DND-41 (cell line): Measurements from ENCODE around the gene REN.

ENCODE experiments used
- ATAC-seq: fragments of 200-7000 bp; cut with Tn5 transposase; 3 replicates; pipeline ENCODE4 v1.9.1; 2021; ENCODE audit warnings: low read depth; ENCODE audit not compliant: insufficient read depth
- DNase-seq: peaks from one replicate; pipeline ENCODE4 v3.0.0-alpha.2; 2020
- H2AFZ ChIP-seq: 2 replicates; pipeline ENCODE4 v1.6.0; 2012; ENCODE audit warnings: low read depth, low read length
- H3K27ac ChIP-seq: 2 replicates; pipeline ENCODE4 v1.5.1; 2012; ENCODE audit warnings: low read length, inconsistent platforms
- H3K27me3 ChIP-seq: fragments of 200-600 bp; sonication (generic); 2 replicates; pipeline ENCODE4 v1.6.0; 2012; ENCODE audit warnings: low read length, mild to moderate bottlenecking, inconsistent platforms; ENCODE audit not compliant: insufficient read depth, poor library complexity
- H3K36me3 ChIP-seq: 2 replicates; pipeline ENCODE4 v1.5.1; 2012; ENCODE audit warnings: low read length, inconsistent platforms; ENCODE audit not compliant: insufficient read depth
- H3K4me1 ChIP-seq: 2 replicates; pipeline ENCODE4 v1.5.1; 2012; ENCODE audit warnings: mild to moderate bottlenecking, low read length; ENCODE audit not compliant: insufficient read depth
- H3K4me2 ChIP-seq: 2 replicates; pipeline ENCODE4 v1.6.0; 2012; ENCODE audit warnings: mild to moderate bottlenecking, moderate library complexity, low read length, inconsistent platforms; ENCODE audit not compliant: insufficient read depth
- H3K4me3 ChIP-seq, 2 experiments: fragments of 200-600 bp in 1 of 2; shearing (Covaris generic) in 1 of 2; 2 replicates each; pipeline ENCODE4 v1.5.1; 2012 to 2016; ENCODE audit warnings: inconsistent platforms in 2 of 2, low read length in 2 of 2, mild to moderate bottlenecking in 2 of 2, low read depth in 1 of 2, moderate library complexity in 1 of 2
- H3K79me2 ChIP-seq: 2 replicates; pipeline ENCODE4 v1.6.0; 2012; ENCODE audit warnings: low read length, inconsistent platforms; ENCODE audit not compliant: insufficient read depth
- H3K9ac ChIP-seq: 2 replicates; pipeline ENCODE4 v1.6.0; 2012; ENCODE audit warnings: low read depth, mild to moderate bottlenecking, inconsistent platforms, low read length, moderate library complexity
- H3K9me3 ChIP-seq: 2 replicates; pipeline ENCODE4 v1.5.1; 2012; ENCODE audit warnings: low read length, moderate library complexity, mild to moderate bottlenecking, inconsistent platforms; ENCODE audit not compliant: insufficient read depth, severe bottlenecking
- H4K20me1 ChIP-seq: 2 replicates; pipeline ENCODE4 v1.6.0; 2012; ENCODE audit warnings: low read length; ENCODE audit not compliant: insufficient read depth
- EZH2 ChIP-seq: IDR thresholded peaks from 3 replicates; pipeline ENCODE4 v1.6.1; 2012; ENCODE audit warnings: borderline replicate concordance, low read depth, mild to moderate bottlenecking, moderate library complexity, low read length, inconsistent platforms; ENCODE audit not compliant: severe bottlenecking
- TF ChIP-seq, protein P1 (sequence below): IDR thresholded peaks from 2 replicates; pipeline ENCODE4 v1.5.1; 2012; ENCODE audit warnings: borderline replicate concordance, low read length, moderate library complexity, mild to moderate bottlenecking; ENCODE audit not compliant: poor library complexity, severe bottlenecking; ENCODE audit errors: extremely low read depth

REN gene

GRCh38 chr1:204190212-204191211, 24.4 kb upstream of the REN start:
- Histone ChIP-seq H3K4me2 (no peak overlapping the region), H3K9me3 (no peaks in the 10 kb centered on the region), H3K27me3 (peaks cover 41% of the 10 kb centered on the region), H3K36me3 (no peaks in the 10 kb centered on the region), H4K20me1 (no peaks in the 10 kb centered on the region), H3K79me2 (no peaks in the 10 kb centered on the region), H3K4me1 (peaks cover 3% of the 10 kb centered on the region), H3K9ac (no peak overlapping the region), H3K4me3 (no peak overlapping the region), H2AFZ (no peak overlapping the region), H3K27ac (no peak overlapping the region)
- ATAC-seq (0 out of 3 replicates have a peak, but pooled peaks have one; percentile 19), DNase-seq (peak; percentile 6)
- TF ChIP-seq, protein P1, sequence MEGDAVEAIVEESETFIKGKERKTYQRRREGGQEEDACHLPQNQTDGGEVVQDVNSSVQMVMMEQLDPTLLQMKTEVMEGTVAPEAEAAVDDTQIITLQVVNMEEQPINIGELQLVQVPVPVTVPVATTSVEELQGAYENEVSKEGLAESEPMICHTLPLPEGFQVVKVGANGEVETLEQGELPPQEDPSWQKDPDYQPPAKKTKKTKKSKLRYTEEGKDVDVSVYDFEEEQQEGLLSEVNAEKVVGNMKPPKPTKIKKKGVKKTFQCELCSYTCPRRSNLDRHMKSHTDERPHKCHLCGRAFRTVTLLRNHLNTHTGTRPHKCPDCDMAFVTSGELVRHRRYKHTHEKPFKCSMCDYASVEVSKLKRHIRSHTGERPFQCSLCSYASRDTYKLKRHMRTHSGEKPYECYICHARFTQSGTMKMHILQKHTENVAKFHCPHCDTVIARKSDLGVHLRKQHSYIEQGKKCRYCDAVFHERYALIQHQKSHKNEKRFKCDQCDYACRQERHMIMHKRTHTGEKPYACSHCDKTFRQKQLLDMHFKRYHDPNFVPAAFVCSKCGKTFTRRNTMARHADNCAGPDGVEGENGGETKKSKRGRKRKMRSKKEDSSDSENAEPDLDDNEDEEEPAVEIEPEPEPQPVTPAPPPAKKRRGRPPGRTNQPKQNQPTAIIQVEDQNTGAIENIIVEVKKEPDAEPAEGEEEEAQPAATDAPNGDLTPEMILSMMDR, result no peak
- no peak for TF ChIP-seq EZH2

- no peak for ATAC-seq
Measured at GRCh38 chr1:204188959-204189639, 23.0 kb upstream of the REN start.

GRCh38 chr1:204186597-204186996, 20.5 kb upstream of the REN start:
- H3K4me1 ChIP-seq, result no peaks in the 10 kb centered on the region
- DNase-seq (no peak), ATAC-seq (no peak)
- no peak overlapping the region for H2AFZ ChIP-seq
- H3K9me3 ChIP-seq, result no peaks in the 10 kb centered on the region
- no peak overlapping the region for H3K27ac ChIP-seq
- TF ChIP-seq, protein P1, result no peak
- no peak for TF ChIP-seq EZH2
- peaks cover 34% of the 10 kb centered on the region for H3K27me3 ChIP-seq
- H3K4me2 ChIP-seq, result no peak overlapping the region
- H3K9ac ChIP-seq, result no peak overlapping the region
- H3K79me2 ChIP-seq, result no peaks in the 10 kb centered on the region
- H3K36me3 ChIP-seq, result no peaks in the 10 kb centered on the region
- H3K4me3 ChIP-seq, result no peak overlapping the region
- no peaks in the 10 kb centered on the region for H4K20me1 ChIP-seq

More at GRCh38 chr1:204188959-204189639, 23.0 kb upstream of the REN start:
- Histone ChIP-seq H3K36me3 (no peaks in the 10 kb centered on the region), H3K9me3 (no peaks in the 10 kb centered on the region), H3K27ac (no peak overlapping the region), H3K9ac (no peak overlapping the region), H2AFZ (no peak overlapping the region), H4K20me1 (no peaks in the 10 kb centered on the region), H3K4me3 (no peak overlapping the region), H3K79me2 (no peaks in the 10 kb centered on the region), H3K4me2 (no peak overlapping the region), H3K27me3 (peaks cover 38% of the 10 kb centered on the region), H3K4me1 (no peaks in the 10 kb centered on the region)
- no peak for TF ChIP-seq EZH2
- TF ChIP-seq, protein P1, result no peak
- DNase-seq, result no peak
